Esophagus muscularis mucosa (tissue), 3 donors: Measurements from ENCODE around the gene WDR89.

Experiments
- POLR2A ChIP-seq: fragments of 450-650 bp; IDR thresholded peaks from one replicate; pipeline ENCODE4 v1.6.1; 2017; ENCODE audit warnings: antibody characterized with exemption, moderate library complexity, mild to moderate bottlenecking, low read depth
- TF ChIP-seq, protein P1 (sequence below), 3 experiments: fragments of 200-600 bp in 2 of 3; fragments of 450-650 bp in 1 of 3; sonication (generic) in 2 of 3; IDR thresholded peaks; one replicate each; pipeline ENCODE4 v1.5.1; 2017 to 2019; ENCODE audit warnings: antibody characterized with exemption in 3 of 3, mild to moderate bottlenecking in 2 of 3, moderate library complexity in 1 of 3

GRCh38 chr14:63677891-63678379, 36.3 kb upstream of the WDR89 start:
- no peak for TF ChIP-seq POLR2A
- TF ChIP-seq, protein P1, sequence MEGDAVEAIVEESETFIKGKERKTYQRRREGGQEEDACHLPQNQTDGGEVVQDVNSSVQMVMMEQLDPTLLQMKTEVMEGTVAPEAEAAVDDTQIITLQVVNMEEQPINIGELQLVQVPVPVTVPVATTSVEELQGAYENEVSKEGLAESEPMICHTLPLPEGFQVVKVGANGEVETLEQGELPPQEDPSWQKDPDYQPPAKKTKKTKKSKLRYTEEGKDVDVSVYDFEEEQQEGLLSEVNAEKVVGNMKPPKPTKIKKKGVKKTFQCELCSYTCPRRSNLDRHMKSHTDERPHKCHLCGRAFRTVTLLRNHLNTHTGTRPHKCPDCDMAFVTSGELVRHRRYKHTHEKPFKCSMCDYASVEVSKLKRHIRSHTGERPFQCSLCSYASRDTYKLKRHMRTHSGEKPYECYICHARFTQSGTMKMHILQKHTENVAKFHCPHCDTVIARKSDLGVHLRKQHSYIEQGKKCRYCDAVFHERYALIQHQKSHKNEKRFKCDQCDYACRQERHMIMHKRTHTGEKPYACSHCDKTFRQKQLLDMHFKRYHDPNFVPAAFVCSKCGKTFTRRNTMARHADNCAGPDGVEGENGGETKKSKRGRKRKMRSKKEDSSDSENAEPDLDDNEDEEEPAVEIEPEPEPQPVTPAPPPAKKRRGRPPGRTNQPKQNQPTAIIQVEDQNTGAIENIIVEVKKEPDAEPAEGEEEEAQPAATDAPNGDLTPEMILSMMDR (IDR thresholded peaks at IDR 0.05), result no peak
